Keratinocyte (primary cell): Measurements from ENCODE around the gene POLE. TPM values are rescaled to one million over a fixed set of nuclear protein-coding genes. Genes with fewer than 3 reads are reported as not detected.

Source experiments
- DNase-seq: peaks from one replicate; pipeline ENCODE4 v3.0.0-alpha.2; 2011; ENCODE audit warnings: low read depth, missing footprints, low spot score
- FAIRE-seq: peaks from 2 replicates; lab custom pipeline; 2011; peaks lifted over from hg19 to GRCh38; lab: Jason Lieb, UNC
- H2AFZ ChIP-seq: 2 replicates; pipeline ENCODE4 v1.6.0; 2012; ENCODE audit warnings: low read length, control low read depth, inconsistent platforms; ENCODE audit not compliant: control insufficient read depth
- H3K27ac ChIP-seq: 2 replicates; pipeline ENCODE4 v1.5.1; 2011; ENCODE audit warnings: low read length; ENCODE audit not compliant: control insufficient read depth, insufficient read depth
- H3K27me3 ChIP-seq: 3 replicates; pipeline ENCODE4 v1.6.0; 2011; ENCODE audit warnings: low read length; ENCODE audit not compliant: control insufficient read depth, insufficient read depth; ENCODE audit errors: extremely low read depth
- H3K36me3 ChIP-seq, 2 experiments: 2 replicates in 1 of 2; 3 replicates in 1 of 2; pipeline ENCODE4 v1.5.1; 2011; ENCODE audit warnings: low read length in 2 of 2, mild to moderate bottlenecking in 1 of 2; ENCODE audit not compliant: control insufficient read depth in 2 of 2, insufficient read depth in 2 of 2; ENCODE audit errors: extremely low read depth in 1 of 2
- H3K4me1 ChIP-seq: 3 replicates; pipeline ENCODE4 v1.5.1; 2011; ENCODE audit warnings: low read length; ENCODE audit not compliant: control insufficient read depth, insufficient read depth; ENCODE audit errors: extremely low read depth
- H3K4me2 ChIP-seq: 3 replicates; pipeline ENCODE4 v1.6.0; 2011; ENCODE audit warnings: low read depth, low read length; ENCODE audit not compliant: control insufficient read depth, insufficient read depth; ENCODE audit errors: extremely low read depth
- H3K4me3 ChIP-seq, 3 experiments: fragments of 200-600 bp in 1 of 3; sonication (generic) in 1 of 3; 2 replicates in 2 of 3; 3 replicates in 1 of 3; pipeline ENCODE4 v1.5.1; 2011 to 2016; ENCODE audit warnings: low read length in 3 of 3, mild to moderate bottlenecking in 3 of 3, control low read depth in 2 of 3, inconsistent platforms in 1 of 3, low read depth in 1 of 3, mixed read lengths in 1 of 3, mixed run types in 1 of 3, moderate library complexity in 1 of 3; ENCODE audit not compliant: control insufficient read depth in 2 of 3, insufficient read depth in 2 of 3; ENCODE audit errors: extremely low read depth in 1 of 3
- H3K79me2 ChIP-seq: 2 replicates; pipeline ENCODE4 v1.6.0; 2012; ENCODE audit warnings: low read length; ENCODE audit not compliant: control insufficient read depth, insufficient read depth
- H3K9ac ChIP-seq: 3 replicates; pipeline ENCODE4 v1.6.0; 2011; ENCODE audit warnings: low read length; ENCODE audit not compliant: control insufficient read depth, insufficient read depth; ENCODE audit errors: extremely low read depth
- H3K9me1 ChIP-seq: 3 replicates; pipeline ENCODE4 v1.6.0; 2011; ENCODE audit warnings: low read length; ENCODE audit not compliant: control insufficient read depth, insufficient read depth; ENCODE audit errors: extremely low read depth
- H3K9me3 ChIP-seq: 2 replicates; pipeline ENCODE4 v1.5.1; 2012; ENCODE audit warnings: low read depth, low read length; ENCODE audit not compliant: control insufficient read depth
- H4K20me1 ChIP-seq: 3 replicates; pipeline ENCODE4 v1.6.0; 2011; ENCODE audit warnings: low read length; ENCODE audit not compliant: control insufficient read depth, insufficient read depth; ENCODE audit errors: extremely low read depth
- CTCF ChIP-seq, 3 experiments: IDR thresholded peaks in 1 of 3; conservative IDR thresholded peaks in 1 of 3; optimal IDR thresholded peaks in 1 of 3; 2 replicates in 2 of 3; 3 replicates in 1 of 3; pipeline versions ENCODE3 to v1.5.1; 2011; ENCODE audit warnings: low read length in 3 of 3, mild to moderate bottlenecking in 3 of 3, moderate library complexity in 2 of 3, control low read depth in 1 of 3, inconsistent platforms in 1 of 3; ENCODE audit not compliant: insufficient read depth in 2 of 3; ENCODE audit errors: extremely low read depth in 1 of 3
- EZH2 ChIP-seq: IDR thresholded peaks from one replicate; pipeline ENCODE4 v1.6.1; 2012; ENCODE audit warnings: inconsistent platforms, mild to moderate bottlenecking, low read length, moderate library complexity
- dilution Hi-C: fragments of 300-500 bp; cut with MboI; formaldehyde crosslinking; loops from one replicate; pipeline ENCODE4 v1.7.0; 2020; ENCODE audit warnings: low sequenced_read_pairs; ENCODE audit not compliant: extremely low pct_ligation_motif_present
- polyA plus RNA-seq, 5 experiments: library from polyadenylated mRNA; depleted of rRNA in 3 of 5; stranded (reverse) in 3 of 5; stranded (forward) in 1 of 5; unstranded in 1 of 5; fragments of >200 nt; gene quantifications; 1 replicate in 1 of 5; 2 replicates in 3 of 5; 3 replicates in 1 of 5; pipeline versions ENCODE4 v1.2.1 to v1.2.3, GENCODE V29; 2011 to 2012; ENCODE audit warnings: missing spikeins in 2 of 5, low read depth in 1 of 5, low replicate concordance in 1 of 5

Gene POLE
- polyA plus RNA-seq, 1 donor (not counting 4 experiments of a cell fraction or from before 2014, with no cell fraction given) = 14.8 TPM

GRCh38 chr12:132605892-132606291 lies 81.2 kb downstream of the POLE start:
- no peaks in the 10 kb centered on the region for H3K4me1 ChIP-seq
- H4K20me1 ChIP-seq = no peaks in the 10 kb centered on the region
- dilution Hi-C loops = no loop called here
- TF ChIP-seq CTCF (optimal IDR thresholded peaks at IDR 0.05 in 1 of 3, IDR thresholded peaks at IDR 0.05 in 1 of 3, conservative IDR thresholded peaks at IDR 0.05 in 1 of 3; ENCODE audit: extremely low read depth in 1 of 3, insufficient read depth in 2 of 3, low read length in 3 of 3) (no peak), EZH2 (no peak)
- no peaks in the 10 kb centered on the region for H3K9me1 ChIP-seq
- H2AFZ ChIP-seq = no peak overlapping the region
- no peak overlapping the region for H3K27ac ChIP-seq
- no peak for FAIRE-seq
- H3K27me3 ChIP-seq = peaks cover 91% of the 10 kb centered on the region
- H3K9ac ChIP-seq = no peak overlapping the region
- H3K36me3 ChIP-seq = no peaks in the 10 kb centered on the region
- H3K9me3 ChIP-seq = no peaks in the 10 kb centered on the region
- H3K4me2 ChIP-seq = no peak overlapping the region
- no peak overlapping the region for H3K4me3 ChIP-seq
- no peaks in the 10 kb centered on the region for H3K79me2 ChIP-seq
- no peak for DNase-seq

- no peak overlapping the region for H3K4me3 ChIP-seq
- no peak for FAIRE-seq
- no peak overlapping the region for H3K9ac ChIP-seq
- H3K4me2 ChIP-seq = no peak overlapping the region
- no peaks in the 10 kb centered on the region for H3K9me1 ChIP-seq
- no peaks in the 10 kb centered on the region for H3K79me2 ChIP-seq
- no peak overlapping the region for H2AFZ ChIP-seq
- H3K27ac ChIP-seq = no peak overlapping the region
- peaks cover 2% of the 10 kb centered on the region for H3K4me1 ChIP-seq
- H3K27me3 ChIP-seq = peaks cover 83% of the 10 kb centered on the region
- DNase-seq = no peak
- no peak for TF ChIP-seq EZH2
- no peak for TF ChIP-seq CTCF (optimal IDR thresholded peaks at IDR 0.05 in 1 of 3, IDR thresholded peaks at IDR 0.05 in 1 of 3, conservative IDR thresholded peaks at IDR 0.05 in 1 of 3; ENCODE audit: extremely low read depth in 1 of 3, insufficient read depth in 2 of 3, low read length in 3 of 3)
- dilution Hi-C loops = no loop called here
- H3K36me3 ChIP-seq = no peaks in the 10 kb centered on the region
- no peaks in the 10 kb centered on the region for H3K9me3 ChIP-seq
- H4K20me1 ChIP-seq = no peaks in the 10 kb centered on the region
These were observed 82.3 kb downstream of the POLE start for GRCh38 chr12:132604668-132605441.
